NCI-H226 (cell line): ENCODE measurements around the gene ANTXR1.

ENCODE experiments used
- DNase-seq: peaks from one replicate; pipeline ENCODE4 v3.0.0-alpha.2; 2015

Gene ANTXR1

DNA sequence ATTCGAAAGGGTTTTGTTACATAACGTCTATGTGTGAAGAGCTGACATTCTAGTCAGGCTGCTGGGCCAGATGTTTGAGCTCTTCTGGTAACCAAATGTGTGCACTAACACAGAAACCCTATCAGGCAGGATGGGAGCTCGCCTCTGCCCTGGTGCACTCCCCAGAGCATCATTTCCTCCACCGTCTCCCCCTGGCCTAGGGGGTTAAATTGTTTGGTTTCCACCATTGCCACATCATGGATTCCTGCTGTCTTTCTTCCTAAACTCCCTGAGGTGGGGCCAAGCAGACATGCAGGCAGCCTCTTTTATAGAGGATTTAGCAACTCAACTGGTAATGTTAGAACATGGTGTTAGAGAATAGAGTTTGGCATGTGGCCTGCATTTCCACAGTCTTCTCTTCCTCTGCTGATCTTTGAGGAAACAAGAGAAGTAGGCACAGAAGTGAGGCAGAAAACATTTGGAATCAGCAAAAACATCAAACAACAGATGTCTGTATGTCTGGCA lies 87.3 kb downstream of the ANTXR1 start:
- DNase-seq = peak; percentile 18

DNA sequence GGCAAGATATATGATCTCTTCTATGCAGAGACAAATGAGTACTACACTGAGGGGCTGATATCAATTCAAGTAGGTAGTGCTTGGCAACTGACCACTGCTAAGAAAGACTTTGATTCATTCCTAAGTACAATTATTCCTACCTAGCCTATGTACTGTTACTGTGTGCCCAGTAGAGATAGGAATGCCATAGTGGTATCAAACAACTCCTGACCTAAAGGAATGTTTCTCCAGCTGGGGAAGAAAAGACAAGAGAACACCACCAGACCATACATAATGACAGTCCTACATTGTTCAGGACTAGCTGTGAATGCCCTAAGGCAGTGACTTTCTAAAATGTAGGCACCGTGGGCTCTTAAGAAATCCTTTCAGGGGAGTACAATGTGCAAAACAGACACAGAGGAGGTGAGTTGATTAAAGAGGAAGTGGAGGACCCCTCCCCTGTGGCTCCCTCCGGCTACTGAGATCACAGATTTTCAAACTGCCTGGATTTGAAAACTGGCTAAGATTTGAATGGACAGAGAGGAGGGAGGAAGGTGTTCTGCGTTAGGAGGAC lies 89.1 kb downstream of the ANTXR1 start:
- DNase-seq = no peak

DNA sequence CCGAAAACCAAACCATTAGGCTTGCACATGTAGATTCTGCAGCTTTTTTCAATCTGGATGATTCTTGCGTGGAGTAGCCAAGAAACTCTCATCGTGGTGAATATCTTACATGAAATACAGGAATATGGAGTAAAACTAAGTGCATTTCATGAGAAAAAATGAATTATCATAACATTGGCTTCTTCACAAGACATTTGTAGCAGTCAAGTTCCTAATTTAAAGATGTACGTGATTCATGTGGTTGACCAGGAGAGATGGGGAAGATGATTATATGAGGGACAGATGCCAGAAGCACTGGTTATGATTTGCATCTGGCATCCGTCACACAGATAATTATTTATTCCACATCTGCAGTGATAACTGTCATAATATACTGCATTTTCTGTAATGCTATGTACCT lies 90.4 kb downstream of the ANTXR1 start:
- DNase-seq = no peak

DNA sequence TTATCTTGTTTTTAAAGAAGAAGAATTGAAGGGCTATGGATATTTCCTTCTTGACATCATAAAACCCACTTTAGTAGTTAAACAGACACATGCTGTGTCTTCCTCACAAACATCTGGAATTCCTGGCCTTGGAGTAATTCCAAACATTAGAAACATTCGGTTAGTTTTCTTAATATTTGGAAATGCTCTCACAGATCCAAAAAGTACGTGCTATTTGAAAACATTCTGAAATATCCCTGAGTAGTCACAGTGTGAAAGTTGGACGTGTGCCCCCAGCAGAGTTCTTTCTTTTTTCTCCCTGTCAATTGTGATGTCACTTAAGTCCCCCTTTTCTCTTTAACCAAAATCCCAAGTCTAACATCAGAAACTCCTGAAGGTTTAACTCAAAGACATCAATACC lies 91.3 kb downstream of the ANTXR1 start:
- DNase-seq = no peak

DNA sequence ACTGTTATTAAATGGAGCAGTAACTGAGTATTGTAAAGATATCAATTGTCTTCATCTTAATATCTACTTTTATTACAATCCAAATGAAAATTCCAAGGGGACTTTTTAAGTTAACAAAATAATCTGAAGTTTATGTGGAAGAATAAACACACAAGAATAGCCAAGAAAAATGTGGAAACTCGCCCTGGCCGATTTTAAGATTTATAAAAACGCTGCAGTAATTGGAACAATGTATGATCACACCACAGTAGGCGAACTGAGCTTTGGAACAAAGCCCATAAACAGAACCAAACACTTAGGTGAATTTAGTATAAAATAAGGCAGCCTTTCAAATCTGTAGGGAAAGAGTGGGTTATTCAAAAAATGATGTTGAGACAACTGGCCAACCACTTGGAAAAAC lies 96.3 kb downstream of the ANTXR1 start:
- no peak for DNase-seq

DNA sequence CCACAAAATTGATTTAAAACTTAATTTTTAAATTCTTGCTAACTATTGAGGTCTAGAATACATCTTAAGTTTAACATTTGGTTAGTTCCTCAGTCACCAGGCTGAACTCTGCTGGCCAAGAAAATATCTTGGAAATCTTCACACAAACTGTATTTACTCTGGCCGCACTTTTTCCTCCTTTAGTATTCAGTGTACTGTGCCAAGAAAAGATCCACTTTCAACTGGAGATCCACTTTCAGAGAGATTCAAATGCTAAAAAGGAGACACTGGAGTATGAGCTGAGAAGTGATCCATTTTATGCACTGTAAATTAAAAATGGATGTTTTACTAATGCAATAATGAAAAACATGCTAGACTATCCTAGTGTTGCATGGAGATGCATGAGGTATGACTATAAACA lies 98.1 kb downstream of the ANTXR1 start:
- DNase-seq = no peak

DNA sequence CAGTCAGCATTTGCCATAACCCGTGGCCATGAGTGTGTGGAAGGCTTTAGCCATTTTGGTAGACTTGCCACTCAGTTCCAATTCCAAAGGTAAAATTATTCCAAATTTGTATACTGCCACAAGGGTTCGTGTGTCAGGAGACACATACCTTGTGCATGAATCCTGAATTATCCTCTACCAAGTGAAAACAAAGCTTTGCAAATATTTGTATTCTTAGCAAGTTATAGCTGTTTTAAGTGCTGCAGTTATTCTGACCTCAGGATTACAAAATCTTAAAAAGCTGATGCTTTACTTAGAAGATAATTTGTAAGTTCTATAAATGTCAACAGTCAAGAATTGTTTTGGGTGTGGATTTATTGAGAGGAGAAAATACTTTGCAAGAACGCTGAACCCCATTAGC lies 100.6 kb downstream of the ANTXR1 start:
- DNase-seq = no peak

DNA sequence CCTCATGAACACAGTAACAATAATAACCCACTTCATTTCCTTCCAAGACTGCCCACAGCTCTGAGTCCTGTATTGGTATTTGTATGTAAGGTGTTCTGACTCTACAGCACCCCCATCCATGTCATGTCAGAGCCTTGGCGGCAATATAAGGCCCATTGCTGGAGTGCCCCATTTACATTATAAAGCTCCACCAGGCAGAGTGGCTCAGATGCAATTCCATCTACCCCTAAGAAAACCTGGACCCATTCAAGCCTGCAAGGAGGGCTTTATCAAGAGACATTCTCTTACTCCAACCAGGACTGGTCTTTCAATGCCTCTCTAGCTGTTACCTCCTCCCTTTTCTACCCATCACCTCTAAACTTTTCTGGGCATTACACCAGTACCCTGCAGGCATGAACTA lies 101.6 kb downstream of the ANTXR1 start:
- no peak for DNase-seq

DNA sequence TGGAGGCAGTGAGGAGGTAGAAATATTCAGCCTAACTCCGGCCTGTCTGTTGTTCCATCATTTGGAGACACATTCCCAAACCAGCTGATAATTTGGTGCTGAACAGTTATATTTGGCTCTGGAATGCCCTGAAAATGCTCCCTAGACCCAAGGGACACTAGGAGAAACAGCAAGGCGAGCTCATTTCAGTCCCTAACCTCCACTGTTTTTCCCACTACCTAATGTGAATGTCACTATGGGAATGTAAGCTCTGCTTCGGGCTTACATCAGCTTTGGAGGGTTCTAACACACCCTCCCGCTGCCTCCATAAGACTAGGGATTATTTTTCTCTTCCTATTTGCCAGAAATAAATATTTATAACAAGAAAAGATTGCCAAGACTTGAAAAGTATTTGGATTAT lies 103.5 kb downstream of the ANTXR1 start:
- DNase-seq = no peak

DNA sequence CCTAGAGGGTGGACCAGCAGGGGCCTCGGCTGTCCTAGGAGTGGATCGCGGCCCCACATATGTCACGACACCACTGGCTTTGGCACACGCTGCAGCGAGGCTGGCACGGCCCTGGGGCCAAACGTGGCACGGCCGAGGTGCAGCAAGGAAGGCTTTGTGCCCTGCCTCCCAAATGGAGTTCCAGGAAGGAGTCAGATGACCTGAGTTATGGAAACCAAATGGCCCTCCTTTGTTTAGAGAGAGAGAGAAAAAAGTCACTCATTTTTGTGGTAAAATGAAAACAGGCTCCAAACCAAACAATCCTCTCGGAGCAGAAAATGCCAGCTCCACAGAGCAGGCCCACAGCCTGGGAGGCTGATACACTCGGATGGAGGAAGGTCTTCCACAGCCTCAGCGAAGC lies 105.6 kb downstream of the ANTXR1 start:
- no peak for DNase-seq

DNA sequence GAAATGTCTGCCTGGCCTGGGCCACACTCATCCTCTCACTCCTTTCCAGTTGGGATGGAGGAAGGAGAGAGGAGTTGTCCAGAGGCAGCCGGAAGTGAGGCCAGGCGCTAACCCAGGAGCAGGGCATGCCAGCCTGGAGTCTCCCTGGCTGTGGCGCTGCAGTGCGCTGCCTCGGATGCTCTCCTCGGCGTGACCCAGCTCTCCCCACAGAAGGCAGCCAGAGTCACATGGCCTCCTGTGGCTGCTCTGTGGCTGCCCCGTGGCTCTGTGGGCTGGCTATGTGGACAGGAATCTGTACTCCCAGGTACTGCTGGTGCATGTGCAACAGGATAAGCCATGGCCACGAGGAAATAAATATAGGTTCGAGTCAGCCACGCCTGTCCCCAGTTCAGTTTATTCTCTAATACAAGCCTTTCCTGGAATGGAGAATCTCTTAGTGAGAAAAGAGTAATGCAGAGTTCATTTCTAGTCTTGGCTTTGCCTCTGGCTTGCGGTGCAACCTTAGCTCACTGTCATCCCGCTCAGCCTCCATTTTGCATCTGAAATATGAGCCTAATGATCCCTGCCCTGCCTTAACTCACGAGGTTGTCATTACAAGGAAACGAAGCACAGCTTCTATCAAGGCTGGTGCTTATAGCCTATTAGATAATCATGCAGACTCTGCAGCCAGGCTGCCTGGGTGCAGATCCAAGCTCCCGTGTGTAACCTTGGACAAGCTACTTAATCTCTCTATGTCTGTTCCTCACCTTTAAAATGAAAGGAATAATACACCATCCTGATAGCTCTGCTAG lies 106.3 kb downstream of the ANTXR1 start:
- DNase-seq = no peak

DNA sequence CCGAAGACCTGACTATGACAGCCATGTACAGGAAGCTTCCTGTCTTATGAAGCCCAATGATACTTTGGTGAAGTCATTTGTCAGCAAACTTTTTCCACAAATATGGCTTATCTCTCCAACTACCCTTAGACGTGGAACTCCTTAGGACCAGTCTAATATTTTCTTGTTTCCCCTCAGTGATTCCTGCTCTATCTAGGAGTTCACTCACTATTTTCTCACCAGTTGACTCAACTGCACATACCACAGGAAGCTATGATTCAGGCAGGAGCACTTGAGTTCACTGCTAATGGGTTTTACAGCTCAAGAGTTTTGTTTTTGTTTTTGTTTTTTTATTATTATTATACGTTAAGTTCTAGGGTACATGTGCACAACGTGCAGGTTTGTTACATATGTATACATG lies 109.3 kb downstream of the ANTXR1 start:
- peak; percentile 80 for DNase-seq

DNA sequence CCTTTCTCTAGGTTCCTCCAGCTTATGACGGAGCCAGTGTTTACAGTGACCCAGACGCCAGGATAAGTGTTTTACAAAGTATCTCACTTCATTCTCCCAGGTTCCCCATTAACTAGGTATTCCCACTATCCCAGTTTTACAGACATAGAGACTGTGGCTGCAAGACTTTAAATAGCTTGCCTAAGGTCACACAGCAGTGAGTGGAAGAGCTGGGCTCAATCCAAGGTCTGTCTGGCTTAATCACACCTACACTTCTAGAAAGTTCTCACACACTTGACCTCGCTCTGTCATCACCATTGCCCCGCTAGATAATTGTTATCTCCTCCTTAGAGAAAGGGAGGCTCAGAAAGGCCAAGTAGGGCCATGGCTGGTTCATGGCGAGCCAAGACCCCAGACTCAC lies 110.2 kb downstream of the ANTXR1 start:
- DNase-seq = no peak

DNA sequence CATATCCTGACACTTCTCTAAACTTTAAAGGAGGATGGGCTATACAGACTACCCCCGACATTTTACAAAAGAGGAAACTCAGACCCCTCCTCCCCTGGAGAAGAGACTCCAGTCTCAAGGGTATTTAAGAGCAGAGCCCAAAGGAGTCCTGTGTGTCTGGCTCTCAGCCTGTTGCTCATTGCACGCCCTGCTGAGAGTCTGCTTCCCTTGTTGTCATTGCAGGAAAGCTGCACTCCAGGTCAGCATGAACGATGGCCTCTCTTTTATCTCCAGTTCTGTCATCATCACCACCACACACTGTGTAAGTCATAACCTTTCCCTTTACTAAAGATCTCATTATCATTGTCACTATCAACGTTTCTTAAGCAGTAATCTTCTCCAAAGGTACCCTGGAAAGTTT lies 111.4 kb downstream of the ANTXR1 start:
- no peak for DNase-seq

DNA sequence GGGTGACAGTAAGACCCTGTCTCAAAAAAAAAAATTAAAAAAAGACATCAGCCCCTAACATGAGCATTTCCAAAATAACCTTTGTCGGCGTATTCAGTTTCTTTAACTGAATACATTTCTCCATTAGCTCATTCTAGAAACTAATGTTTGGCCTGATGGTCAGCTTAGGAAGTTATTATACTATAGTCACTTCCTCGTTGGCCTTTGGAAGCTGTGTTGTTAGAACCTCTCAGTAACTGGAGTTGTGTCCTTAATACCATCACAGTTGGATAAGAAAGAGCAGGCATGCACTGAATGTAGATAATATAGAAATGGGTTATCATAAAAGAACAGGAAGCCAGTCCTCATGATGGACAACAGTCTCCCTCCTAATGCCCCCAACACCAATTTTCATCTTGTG lies 112.8 kb downstream of the ANTXR1 start:
- DNase-seq = no peak

DNA sequence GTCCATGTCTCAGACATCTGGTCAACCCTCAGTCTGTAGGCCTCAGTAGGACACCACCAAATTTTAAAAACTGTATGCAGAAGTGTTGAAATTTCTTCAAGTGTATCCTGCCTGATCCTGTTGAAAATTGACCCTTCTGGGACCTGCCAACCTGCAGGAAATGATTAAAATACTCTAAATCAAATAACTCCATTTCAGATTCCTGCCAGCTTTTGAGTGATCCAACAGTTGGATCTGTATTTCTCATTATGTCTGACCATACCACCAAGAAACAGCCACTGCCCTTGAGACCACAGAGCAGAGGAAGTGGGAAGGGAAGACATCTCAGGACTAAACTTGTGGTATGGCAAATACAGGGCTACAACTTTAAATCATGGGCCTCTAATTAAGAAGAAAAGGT lies 113.4 kb downstream of the ANTXR1 start:
- DNase-seq = no peak

DNA sequence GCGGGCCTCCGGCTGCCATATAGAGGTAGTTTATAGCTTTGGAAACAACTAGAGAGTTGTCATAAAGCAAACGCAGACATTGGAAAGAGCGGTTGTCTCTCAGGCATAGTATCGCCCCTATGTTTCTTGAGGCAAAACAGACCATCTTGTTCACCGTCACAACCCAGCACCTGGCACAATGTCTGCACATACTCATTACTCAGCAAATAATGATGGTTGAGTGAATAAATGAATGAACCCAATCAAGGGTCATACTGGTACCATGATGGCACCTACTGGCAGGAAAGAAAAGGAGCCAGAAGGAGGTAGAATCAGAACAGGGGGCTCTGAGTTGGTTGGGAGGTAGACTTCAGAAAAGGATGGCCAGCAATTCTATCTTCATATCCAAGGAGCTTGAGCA lies 118.5 kb downstream of the ANTXR1 start:
- DNase-seq = no peak

DNA sequence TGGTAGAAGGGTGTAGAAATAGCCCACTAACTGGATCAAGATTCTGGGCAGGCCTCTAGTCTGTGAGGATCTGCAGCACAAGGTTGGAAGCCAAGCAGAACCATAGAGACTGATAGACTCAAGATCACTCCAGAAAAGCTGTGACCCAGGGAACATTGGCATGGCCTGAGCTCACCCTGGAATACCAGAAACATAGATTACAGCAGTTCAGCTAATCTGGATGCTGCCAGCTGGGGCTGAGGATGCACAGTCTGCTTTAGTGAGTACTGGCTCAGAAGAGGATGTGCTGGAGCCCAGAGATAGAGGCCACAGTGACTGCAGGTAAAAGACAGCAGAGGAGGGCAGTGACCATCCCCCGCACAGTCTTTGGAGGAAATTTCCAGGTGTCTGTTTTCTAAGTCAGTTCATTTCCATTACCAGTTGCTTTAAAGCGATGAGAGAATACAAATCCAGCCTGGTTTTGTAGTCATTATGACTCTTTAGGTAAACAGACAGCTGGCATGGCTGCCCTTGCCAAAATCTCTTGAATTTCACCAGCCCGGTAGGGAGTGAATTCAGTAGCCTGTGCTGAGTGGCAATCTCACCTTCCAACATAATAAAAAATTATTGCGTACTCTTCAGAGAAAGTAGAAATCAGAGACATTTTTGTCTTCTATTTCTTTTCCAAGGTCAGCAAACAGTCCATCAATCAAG lies 119.2 kb downstream of the ANTXR1 start:
- no peak for DNase-seq

DNA sequence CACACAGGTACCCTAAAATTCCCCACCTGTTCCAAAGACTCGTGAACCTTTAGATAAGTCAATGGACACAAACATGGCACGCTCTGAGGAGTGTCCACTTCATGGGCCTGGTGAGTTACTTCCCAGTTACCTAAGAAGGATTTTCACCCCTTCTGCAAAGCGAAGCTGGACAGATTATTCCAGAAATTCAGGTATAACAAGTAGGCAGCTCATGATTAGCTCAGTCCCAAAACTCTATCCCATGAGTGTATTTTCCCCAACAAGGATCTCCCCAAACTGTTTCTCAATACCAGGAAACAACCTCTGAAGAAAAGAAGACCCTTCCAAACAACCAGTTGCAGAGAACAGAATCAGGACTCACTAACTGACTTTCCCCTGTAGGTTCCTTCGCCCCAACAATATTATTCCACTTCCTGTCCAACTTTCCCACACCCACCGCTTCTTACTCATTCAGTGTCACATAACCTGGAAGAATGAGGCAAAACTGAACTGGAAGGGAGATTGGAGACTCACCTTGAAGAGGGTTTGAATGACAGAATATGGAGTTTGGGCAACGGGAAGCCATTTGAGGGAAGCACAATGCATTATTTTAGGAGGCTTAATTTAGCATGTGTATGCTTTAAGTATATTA lies 120.1 kb downstream of the ANTXR1 start:
- DNase-seq = no peak

DNA sequence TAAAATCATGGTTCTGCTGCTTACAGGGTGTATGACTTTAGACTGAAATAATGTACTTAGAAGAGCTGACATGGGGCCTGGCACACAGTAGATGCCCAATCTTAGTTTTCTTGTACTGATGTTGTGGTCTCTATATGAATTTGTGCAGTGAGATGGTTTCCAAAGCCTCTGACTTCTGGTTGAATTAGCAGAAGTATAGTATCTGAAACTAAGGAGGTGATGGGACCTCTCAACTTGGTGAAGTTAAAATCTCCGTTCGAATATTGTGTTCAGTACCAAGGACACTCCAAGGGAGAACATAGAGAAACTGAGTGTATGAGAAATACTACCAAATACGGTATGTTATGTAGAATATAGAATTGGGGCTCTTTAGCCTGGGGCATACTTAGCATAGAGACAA lies 120.9 kb downstream of the ANTXR1 start:
- DNase-seq = no peak

DNA sequence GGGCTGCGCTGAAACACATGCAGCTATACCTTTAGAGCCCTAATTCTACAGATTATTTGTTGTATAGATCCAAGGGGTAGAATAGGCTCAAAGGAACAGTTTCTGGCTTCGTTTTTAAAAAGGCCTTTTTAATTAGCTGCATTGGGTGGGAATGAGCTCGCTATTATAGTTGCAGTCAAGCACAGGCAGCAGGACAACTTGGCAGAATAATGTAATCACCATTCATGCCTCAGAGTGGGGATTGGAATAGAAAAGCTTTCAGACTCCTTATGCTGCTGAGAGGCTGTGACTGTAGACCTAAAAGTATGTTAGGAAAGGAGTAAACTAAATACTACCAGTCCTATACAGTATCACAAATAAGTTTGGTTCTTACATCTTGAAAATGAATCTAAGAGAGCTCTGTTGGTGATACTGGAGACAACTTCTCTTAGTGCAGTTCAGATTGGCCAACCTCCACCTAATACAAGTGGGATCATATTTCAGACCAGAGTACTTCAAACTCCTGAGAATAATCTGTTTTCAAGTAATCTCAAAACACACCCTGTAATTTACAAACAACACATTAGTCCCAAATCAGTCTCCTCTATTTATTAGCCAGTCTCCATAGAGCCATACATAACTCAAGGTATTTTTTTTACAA lies 121.4 kb downstream of the ANTXR1 start:
- no peak for DNase-seq

DNA sequence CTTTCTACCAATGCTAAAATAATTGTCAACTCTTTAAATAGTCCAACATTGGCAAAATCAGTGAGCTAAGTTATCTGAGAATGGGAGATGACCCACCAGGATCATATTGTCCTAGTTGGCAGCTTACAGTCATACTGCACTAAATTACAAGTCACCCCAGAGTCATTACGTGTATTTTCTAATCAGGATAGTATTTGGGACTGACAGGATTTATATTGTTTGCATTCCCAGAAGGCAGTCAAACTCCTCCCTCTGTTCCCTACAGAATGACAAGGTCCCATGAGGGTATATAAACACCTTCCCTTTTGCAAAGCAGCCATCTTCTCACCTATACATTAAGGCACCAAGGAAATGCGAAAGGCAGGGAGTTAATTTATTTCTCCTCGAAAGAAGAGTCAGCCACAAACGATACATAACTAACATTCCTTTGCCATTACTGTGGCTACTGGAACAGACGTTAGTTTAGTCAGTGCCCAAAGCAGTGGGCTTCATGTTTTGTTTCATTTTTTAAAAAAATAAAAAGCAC lies 125.3 kb downstream of the ANTXR1 start:
- DNase-seq = peak; percentile 82
